Medulla oblongata (tissue), 1 donor: ENCODE measurements around the gene SACM1L.
A peak's percentile ranks its signal among the peaks of the same experiment; 100 is the strongest.
"Not testable (repeated sequence)": the region's sequence is repeated elsewhere in the genome, so short reads cannot be mapped to it uniquely, and the experiment has no call there.

Source experiments
- DNase-seq: peaks from one replicate; pipeline ENCODE4 v3.0.0-alpha.2; 2015; ENCODE audit errors: extremely low spot score

The SACM1L gene

DNA sequence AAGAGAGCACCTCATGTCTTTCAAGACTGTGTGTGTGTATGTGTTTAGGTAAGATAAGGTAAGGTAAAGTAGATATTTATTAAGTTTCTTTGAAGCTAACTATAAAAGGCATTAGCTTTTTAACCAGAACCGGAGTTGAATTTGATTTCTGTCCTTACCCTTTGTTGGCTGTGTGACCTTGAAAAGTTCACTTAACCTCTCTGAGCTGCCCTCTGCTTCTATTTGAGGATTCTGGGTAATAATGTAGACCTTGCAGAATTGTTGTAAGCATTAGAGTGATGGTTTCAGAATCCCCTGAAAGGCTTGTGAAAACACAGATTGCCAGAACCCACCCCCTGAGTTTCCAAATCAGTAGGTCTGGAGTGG, 21.6 kb upstream of the SACM1L start:
- DNase-seq, result no peak

GRCh38 chr3:45670436-45670835, 18.8 kb upstream of the SACM1L start:
- DNase-seq, result no peak

DNA sequence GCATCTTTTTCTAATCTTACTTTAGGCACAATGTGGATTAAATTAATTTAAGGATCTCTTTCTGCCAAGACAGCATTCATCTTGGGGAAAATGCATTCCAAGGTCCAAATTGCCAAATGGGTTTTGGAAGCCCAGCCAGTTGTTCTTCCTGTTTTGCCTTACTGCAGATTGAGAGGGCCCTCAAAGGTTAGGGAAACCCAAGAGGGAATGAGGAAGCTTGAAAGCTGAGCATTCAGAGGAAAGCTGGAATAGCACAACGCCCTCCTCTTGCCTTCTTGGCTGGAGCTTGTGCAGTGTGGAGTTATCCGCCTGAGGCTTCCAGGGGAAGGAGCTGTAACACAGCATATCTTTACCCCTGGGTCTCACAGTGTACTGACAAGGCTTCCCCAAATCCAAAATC, 18.2 kb upstream of the SACM1L start:
- no peak for DNase-seq

DNA sequence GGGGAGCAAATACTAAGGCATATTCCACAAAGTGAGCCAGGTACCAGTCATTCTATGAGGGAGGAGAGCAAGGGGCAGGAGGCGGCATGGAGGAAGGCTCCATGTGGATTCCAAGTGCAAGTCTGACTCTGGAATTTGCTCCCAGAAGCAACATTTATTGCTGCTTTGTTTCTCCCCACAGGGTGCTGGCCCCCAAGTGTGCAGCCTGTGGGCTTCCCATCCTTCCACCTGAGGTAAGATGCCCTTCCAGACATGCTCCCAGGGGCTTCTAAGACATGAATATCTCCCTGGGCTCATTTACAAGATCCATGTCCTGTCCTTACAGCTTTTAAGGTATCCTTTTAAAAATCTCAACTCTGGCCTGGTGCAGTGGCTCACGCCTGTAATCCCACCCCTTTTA, 15.9 kb upstream of the SACM1L start:
- no peak for DNase-seq

DNA sequence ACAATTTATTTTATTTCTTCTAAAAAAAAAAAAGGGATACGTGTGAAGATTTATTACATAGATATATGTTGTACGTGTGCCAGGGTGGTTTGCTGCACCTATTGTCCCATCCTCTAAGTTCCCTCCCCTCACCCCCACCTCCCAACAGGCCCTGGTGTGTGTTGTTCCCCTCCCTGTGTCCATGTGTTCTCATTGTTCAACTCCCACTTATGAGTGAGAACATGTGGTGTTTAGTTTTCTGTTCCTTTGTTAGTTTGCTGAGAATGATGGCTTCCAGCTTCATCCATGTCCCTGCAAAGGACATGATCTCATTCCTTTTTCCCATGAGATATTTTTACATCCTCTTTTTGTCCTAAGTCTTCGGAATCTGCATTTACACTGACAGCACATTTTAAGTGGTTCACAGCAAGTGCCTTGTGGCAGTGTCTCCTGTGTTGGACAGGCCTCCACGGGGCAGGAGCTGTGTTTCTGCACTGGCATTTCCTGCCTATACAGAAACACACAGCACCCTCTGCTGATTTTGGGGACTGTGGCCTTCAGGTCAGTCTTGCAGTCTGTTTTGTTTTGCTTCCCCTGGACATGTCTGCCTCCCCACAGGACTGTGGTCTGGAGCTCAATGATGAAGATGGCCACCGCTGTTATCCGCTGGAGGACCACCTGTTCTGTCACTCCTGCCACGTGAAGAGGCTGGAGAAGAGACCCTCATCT, 12.7 kb upstream of the SACM1L start:
- DNase-seq, result no peak

DNA sequence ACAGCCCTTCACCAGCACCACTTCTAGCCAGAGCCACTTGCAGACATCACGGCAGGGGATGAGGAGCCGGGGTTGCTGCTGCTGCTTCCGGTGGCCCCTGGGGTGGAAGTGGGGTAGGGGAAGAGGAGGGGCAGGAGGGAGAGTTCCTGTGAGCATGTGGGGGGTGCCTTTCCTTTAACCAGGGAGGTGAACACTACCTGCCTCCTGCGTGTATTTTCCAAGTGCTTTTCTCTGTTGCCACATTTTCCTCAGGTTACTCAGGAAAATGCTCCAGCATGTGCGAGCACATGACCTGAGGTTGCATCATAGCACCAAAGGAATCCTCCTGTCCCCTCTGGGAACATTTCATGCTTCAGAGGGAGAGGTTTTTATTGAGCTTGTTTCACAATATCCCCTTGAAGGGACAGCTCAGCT, 12.2 kb upstream of the SACM1L start:
- DNase-seq, result peak; percentile 30

GRCh38 chr3:45677841-45678240, 11.4 kb upstream of the SACM1L start:
- no peak for DNase-seq

GRCh38 chr3:45679805-45680204, 9.4 kb upstream of the SACM1L start:
- DNase-seq, result peak; percentile 33

- no peak for DNase-seq
These were observed 8.0 kb upstream of the SACM1L start for GRCh38 chr3:45681221-45681620.

DNA sequence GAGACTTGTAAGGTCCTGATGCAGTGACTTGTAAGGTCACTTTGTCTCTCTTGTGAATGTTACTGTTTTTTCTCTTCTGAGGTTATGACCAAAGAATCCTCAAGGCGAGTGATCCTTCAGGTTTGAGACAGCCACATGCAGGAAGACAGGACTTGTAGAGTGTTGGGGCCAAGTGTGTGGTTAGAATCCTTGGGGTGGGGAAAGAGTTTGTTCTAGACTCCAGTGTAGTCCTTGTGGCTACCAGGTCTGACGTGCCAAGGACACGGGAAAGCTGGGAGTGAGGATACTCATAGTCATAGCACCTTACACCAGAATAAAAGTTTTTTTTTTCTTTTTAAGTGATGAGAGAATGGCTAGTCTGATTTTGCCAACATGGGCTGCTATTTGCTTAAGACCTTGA, 7.3 kb upstream of the SACM1L start:
- no peak for DNase-seq

DNA sequence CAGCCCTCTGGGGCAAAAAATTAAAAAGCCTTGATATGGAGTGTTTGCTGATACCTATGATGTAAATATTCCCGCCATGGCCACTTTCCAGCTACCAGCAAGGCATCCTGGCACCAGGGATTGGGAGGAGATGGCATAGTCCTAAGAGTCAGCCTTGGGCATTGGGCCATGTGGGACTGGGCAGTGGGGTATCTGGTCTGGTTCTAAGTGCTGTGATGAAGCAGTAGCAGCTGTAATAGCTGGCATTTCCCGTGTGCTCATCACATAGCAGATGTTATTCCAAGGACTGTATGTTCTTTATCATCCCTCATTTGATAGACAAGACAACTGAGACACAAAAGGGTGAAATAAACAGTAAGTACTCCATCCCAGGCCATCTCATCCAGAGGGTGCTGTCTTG, 6.9 kb upstream of the SACM1L start:
- DNase-seq, result no peak

GRCh38 chr3:45682786-45683185, 6.4 kb upstream of the SACM1L start:
- DNase-seq, result no peak

DNA sequence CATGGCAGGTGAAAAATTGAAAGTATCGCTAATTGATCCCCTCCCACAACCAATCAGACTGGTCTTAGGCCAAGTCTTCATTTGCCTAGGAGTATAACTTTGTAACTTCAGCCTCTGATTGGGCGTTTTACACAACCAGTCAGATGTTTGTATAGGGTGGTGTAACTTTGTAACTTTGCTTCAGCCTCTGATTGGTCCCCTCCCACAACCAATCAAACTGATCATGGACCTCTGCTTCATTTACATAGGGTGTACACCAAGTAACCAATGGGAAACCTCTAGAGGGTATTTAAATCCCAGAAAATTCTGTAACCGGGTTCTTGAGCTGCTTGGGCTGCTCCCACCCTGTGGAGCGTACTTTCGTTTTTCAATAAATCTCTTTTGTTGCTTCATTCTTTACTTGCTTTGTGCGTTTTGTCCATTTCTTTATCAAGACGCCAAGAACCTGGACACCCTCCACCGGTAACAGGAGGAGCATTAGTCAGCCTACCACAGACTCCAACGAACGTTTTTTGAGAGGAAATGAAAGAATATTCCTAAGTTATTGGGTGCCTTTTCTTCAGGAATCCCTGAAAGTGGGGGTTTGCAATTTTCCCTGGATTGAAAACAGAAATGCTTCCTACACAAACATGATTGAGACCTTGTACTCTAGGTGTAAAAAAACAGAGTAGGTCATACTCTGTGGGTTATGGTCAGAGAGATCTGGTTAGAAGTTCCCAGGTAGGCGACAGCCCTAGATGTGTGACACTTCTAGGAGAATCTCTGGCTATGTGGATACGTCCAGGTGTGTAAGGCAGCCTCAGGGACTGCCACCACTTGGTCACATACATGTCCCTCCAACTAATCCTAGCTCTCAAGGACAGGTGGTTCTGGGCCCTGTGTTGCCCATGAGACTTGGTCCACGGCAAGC, 5.5 kb upstream of the SACM1L start:
- DNase-seq, result no peak

DNA sequence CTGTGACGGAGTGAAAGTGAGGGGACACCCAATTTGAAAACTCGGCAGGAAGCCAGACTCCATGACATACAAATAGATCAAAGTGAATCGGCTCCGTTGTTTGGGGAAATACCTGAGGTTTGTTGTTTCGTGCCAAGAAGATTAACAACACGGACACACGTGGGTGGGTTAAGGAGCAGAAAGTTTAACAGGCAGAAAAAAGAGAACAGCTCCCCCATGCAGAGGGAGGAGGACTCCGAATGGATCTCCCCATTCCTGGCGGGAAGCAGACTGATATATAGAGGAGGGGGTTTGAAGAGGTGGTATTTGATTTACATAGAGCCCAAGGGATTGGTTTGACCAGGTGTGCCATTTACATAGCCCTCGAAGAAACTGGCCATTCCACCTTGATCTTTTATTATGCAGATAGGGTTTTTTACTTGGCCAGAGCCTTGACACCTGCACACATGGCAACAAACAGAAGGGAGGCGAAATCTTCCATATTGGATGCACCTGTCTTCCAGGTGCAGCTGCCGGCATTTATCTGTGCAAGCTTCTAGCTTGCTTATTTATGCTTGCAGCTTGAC, 4.8 kb upstream of the SACM1L start:
- no peak for DNase-seq

GRCh38 chr3:45685722-45686121, 3.5 kb upstream of the SACM1L start:
- not testable (repeated sequence) for DNase-seq

- no peak for DNase-seq
These were observed 2.3 kb upstream of the SACM1L start for GRCh38 chr3:45686850-45687249.

GRCh38 chr3:45687828-45688193, 1.4 kb upstream of the SACM1L start:
- no peak for DNase-seq

DNA sequence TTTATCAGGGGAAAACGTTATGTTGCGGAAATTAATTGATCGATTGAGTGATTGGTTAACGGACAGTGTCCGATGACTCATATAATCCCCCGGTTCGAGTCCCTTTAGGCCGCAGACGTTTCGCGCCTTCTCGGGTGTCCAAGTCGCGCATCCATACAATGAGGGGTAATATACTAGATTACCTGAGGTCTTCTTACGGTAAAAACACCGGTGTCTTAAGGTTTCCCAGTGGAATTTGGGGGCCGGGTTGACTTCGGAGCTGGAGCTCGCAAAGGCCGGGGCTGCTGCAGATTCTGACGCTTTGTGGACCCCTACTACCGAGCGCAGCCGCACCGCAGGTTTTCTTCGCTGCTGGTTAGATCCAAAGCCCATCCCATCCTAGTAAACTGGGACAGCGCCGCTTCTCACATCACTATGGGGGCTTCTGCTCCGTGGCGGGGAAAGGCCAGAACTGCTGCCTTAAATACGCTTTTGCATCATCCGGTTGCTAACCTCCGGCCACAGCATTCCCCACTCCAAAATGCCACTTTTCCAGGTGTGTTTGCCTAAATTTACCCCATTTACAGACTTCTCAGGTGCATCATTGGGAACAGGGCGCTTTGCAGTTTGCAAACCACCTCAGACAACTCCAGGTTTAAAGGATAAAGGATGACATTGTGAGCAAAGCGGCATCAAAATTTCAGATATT, 858 bp upstream of the SACM1L start:
- DNase-seq, result no peak

- no peak for DNase-seq
These were observed 570 bp downstream of the SACM1L start for GRCh38 chr3:45689787-45690145.

- DNase-seq, result peak; percentile 25
These were observed 1.3 kb downstream of the SACM1L start for GRCh38 chr3:45690336-45691035.

GRCh38 chr3:45691842-45692241, 2.6 kb downstream of the SACM1L start:
- DNase-seq, result no peak

DNA sequence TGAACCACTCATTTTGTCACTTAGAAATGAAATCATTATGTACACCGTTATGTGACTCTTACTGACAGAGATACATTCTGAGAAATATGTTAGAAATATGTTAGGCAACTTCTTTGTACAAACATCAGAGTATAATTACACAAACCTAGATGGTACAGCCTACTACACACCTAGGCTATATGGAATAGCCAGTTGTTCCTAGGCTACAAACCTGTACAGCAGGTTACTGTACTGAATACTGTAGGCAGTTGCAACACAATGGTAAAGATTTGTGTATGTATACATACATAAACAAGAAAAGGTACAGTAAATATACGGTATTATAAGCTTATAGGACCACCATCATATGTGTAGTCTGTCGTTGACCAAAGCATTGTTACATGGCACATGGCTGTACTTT, 3.7 kb downstream of the SACM1L start:
- DNase-seq, result no peak
